Uterus (tissue), 4 donors: ENCODE data around the gene PRUNE2. TPM values are rescaled to one million over a fixed set of nuclear protein-coding genes. Genes with fewer than 3 reads are reported as not detected.
A peak's percentile ranks its signal among the peaks of the same experiment; 100 is the strongest.
"Not testable (repeated sequence)": the region's sequence is repeated elsewhere in the genome, so short reads cannot be mapped to it uniquely, and the experiment has no call there.

Source experiments
- DNase-seq, 2 donors: peaks; one replicate each; pipeline ENCODE4 v3.0.0-alpha.2; 2019 to 2020
- H3K27ac ChIP-seq, 2 donors: fragments of 200-600 bp; sonication (generic); 1 replicate in 1 of 2; 2 replicates in 1 of 2; pipeline ENCODE4 v1.5.1; 2016 to 2018
- H3K27me3 ChIP-seq, 2 donors: fragments of 200-600 bp; sonication (generic); one replicate each; pipeline ENCODE4 v1.5.1; 2018 to 2019; ENCODE audit warnings: control low read depth in 1 of 2
- H3K36me3 ChIP-seq, 2 donors: fragments of 200-600 bp; sonication (generic); one replicate each; pipeline ENCODE4 v1.5.1; 2019; ENCODE audit warnings: control low read depth in 1 of 2
- H3K4me1 ChIP-seq, 2 donors: fragments of 200-600 bp; sonication (generic); one replicate each; pipeline ENCODE4 v1.5.1; 2018 to 2019; ENCODE audit warnings: control low read depth in 1 of 2
- H3K4me3 ChIP-seq, 2 donors: fragments of 200-600 bp; sonication (generic); 1 replicate in 1 of 2; 2 replicates in 1 of 2; pipeline ENCODE4 v1.5.1; 2018 to 2019; ENCODE audit warnings: mild to moderate bottlenecking in 1 of 2
- H3K9me3 ChIP-seq, 2 donors: fragments of 200-600 bp; sonication (generic); one replicate each; pipeline ENCODE4 v1.5.1; 2019; ENCODE audit warnings: control low read depth in 1 of 2
- CTCF ChIP-seq, 4 experiments: fragments of 200-600 bp in 2 of 4; fragments of 450-650 bp in 2 of 4; sonication (generic) in 2 of 4; IDR thresholded peaks; one replicate each; pipeline ENCODE4 v1.5.1; 2016 to 2019; ENCODE audit warnings: antibody characterized with exemption in 4 of 4, mild to moderate bottlenecking in 2 of 4, moderate library complexity in 1 of 4
- POLR2A ChIP-seq, 2 donors: fragments of 450-650 bp; IDR thresholded peaks; one replicate each; pipeline ENCODE4 v1.6.1; 2016; ENCODE audit warnings: antibody characterized with exemption in 2 of 2, mild to moderate bottlenecking in 1 of 2, moderate library complexity in 1 of 2
- intact Hi-C: fragments of 100-400 bp; cut with DNase I; formaldehyde crosslinking; loops from one replicate; pipeline ENCODE4 v1.15.1; 2023; ENCODE audit warnings: low total_unique reads
- total RNA-seq, 4 donors: library from RNA; depleted of rRNA in 3 of 4; stranded (reverse); fragments of >200 nt in 3 of 4; gene quantifications; one replicate each; pipeline versions ENCODE4 v1.1.0 to v1.2.4, GENCODE V29; 2014 to 2023
- donor health status: DM: yes; HTN: yes; CAD: no.

The PRUNE2 gene
- total RNA-seq, 4 donors from 2014 or later = 51.4 to 187 (median 97.1) TPM

DNA sequence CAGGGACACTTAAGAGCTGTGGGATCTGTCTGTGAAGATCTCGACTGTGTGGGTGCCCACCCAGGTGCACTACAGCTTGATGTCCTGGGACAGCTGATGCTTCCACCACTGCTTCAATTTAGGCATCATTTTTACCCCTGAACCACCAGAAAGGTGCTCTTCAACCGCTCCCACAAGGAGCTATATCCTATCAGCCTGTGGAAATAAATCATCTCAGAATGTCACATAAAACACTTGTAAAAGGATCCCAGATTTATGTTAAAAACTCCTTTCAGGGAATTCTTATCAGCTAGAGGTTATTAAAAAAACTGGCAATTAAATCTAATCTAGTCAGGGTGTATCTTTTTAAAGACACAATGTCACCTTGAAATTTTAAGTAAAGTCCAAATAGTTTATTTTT, 224.4 kb downstream of the PRUNE2 start:
- no peaks in the 10 kb centered on the region for H3K4me1 ChIP-seq
- no peaks in the 10 kb centered on the region for H3K36me3 ChIP-seq
- no peak for DNase-seq
- TF ChIP-seq CTCF (IDR thresholded peaks at IDR 0.05) = no peak
- no peak for TF ChIP-seq POLR2A (IDR thresholded peaks at IDR 0.05)
- H3K4me3 ChIP-seq = no peak overlapping the region
- H3K27ac ChIP-seq = no peak overlapping the region
- H3K9me3 ChIP-seq = no peaks in the 10 kb centered on the region
- intact Hi-C loops = no loop called here
- no peaks in the 10 kb centered on the region for H3K27me3 ChIP-seq

GRCh38 chr9:76680716-76681425, 225.0 kb downstream of the PRUNE2 start:
- intact Hi-C loops = no loop called here
- H3K9me3 ChIP-seq = no peaks in the 10 kb centered on the region

DNA sequence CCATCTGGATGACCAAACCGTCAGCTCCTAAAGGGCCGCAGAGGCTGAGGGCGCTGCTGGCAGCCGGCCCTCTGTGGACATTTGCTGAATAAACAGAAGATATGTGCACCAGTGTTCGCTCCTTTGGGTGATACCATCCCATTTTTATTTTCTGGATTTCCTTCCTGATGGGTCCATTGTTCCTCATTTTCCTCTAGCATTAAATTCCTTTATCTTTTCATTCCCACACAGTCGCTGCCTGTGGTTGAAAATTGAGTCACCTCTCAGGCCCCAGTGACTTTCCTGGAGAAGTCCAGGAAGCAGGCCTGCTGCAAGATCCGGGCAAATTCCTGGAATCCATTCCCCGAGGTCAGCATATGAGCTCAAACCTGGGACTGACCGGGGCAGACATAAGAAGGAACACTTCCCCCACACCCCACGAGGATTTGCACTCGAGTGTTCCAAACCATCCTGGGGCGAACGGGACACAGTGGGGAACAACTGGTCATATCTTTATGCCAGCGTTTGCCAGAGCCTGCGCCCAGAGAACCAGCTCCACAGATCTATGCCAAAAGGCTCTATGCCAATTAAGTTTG, 228.3 kb downstream of the PRUNE2 start:
- no peak overlapping the region for H3K27ac ChIP-seq
- H3K4me1 ChIP-seq = no peaks in the 10 kb centered on the region
- H3K36me3 ChIP-seq = no peaks in the 10 kb centered on the region
- H3K4me3 ChIP-seq = no peak overlapping the region
- H3K27me3 ChIP-seq = no peaks in the 10 kb centered on the region
- peak in 1 of 2 donors; percentile 52 for DNase-seq
- intact Hi-C loops = no loop called here
- TF ChIP-seq POLR2A (IDR thresholded peaks at IDR 0.05) (no peak), CTCF (IDR thresholded peaks at IDR 0.05) (no peak)
- no peaks in the 10 kb centered on the region for H3K9me3 ChIP-seq

More at GRCh38 chr9:76680716-76681425, 225.0 kb downstream of the PRUNE2 start:
- no peaks in the 10 kb centered on the region for H3K36me3 ChIP-seq
- no peak for DNase-seq
- TF ChIP-seq CTCF (IDR thresholded peaks at IDR 0.05) = no peak
- no peak for TF ChIP-seq POLR2A (IDR thresholded peaks at IDR 0.05)
- no peak overlapping the region for H3K27ac ChIP-seq
- H3K4me1 ChIP-seq = no peaks in the 10 kb centered on the region
- no peak overlapping the region for H3K4me3 ChIP-seq
- no peaks in the 10 kb centered on the region for H3K27me3 ChIP-seq

DNA sequence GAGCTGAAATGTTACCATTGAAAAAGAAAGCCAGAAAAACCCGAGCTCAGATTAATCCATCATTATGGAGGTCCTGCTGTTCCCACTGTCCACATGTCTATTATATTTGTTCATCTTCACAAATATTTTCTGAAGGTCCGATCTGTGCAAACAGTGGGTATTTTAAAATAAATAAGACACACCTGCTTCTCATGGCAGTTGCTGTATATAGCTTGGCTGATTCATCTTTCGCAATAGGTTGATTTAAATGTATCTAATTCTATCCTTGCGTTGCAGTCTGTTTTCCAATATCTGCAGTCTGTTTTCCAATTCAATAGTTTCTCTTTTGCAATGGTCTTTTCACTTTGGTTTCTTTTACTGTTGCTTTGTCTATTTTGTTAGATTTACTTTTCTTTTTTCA, 229.1 kb downstream of the PRUNE2 start:
- H3K36me3 ChIP-seq = no peaks in the 10 kb centered on the region
- no peak for DNase-seq
- H3K4me1 ChIP-seq = no peaks in the 10 kb centered on the region
- intact Hi-C loops = no loop called here
- H3K27me3 ChIP-seq = no peaks in the 10 kb centered on the region
- no peaks in the 10 kb centered on the region for H3K9me3 ChIP-seq
- H3K27ac ChIP-seq = no peak overlapping the region
- TF ChIP-seq CTCF (IDR thresholded peaks at IDR 0.05) = no peak
- TF ChIP-seq POLR2A (IDR thresholded peaks at IDR 0.05) = no peak
- no peak overlapping the region for H3K4me3 ChIP-seq

- intact Hi-C loops = no loop called here
Measured at GRCh38 chr9:76667521-76667957, 238.4 kb downstream of the PRUNE2 start.

GRCh38 chr9:76665966-76666365, 239.9 kb downstream of the PRUNE2 start:
- intact Hi-C loops, H3K27ac ChIP-seq: not testable (repeated sequence)

More at GRCh38 chr9:76667521-76667957, 238.4 kb downstream of the PRUNE2 start:
- H3K9me3 ChIP-seq = peaks cover 0 to 1% of the 10 kb centered on the region in 2 donors
- no peak for TF ChIP-seq CTCF (IDR thresholded peaks at IDR 0.05)
- TF ChIP-seq POLR2A (IDR thresholded peaks at IDR 0.05) = no peak
- H3K4me3 ChIP-seq = no peak overlapping the region
- no peak for DNase-seq
- H3K27me3 ChIP-seq = no peaks in the 10 kb centered on the region
- no peaks in the 10 kb centered on the region for H3K36me3 ChIP-seq
- H3K4me1 ChIP-seq = no peaks in the 10 kb centered on the region
- H3K27ac ChIP-seq = no peak overlapping the region

More at GRCh38 chr9:76665966-76666365, 239.9 kb downstream of the PRUNE2 start:
- H3K9me3 ChIP-seq, H3K27me3 ChIP-seq, H3K4me3 ChIP-seq, H3K36me3 ChIP-seq, H3K4me1 ChIP-seq, DNase-seq: not testable (repeated sequence)
